T-cell (primary cell): ENCODE data around the gene KLF13. TPM values are rescaled to one million over a fixed set of nuclear protein-coding genes. Genes with fewer than 3 reads are reported as not detected.

Experiments used
- ATAC-seq, 4 experiments: fragments of 200-7000 bp in 3 of 4; fragments of 150-1000 bp in 1 of 4; cut with Tn5 transposase; replicated peaks in 1 of 4; 1 replicate in 3 of 4; 2 replicates in 1 of 4; pipeline ENCODE4 v1.10.0; 2021; ENCODE audit warnings: moderate library complexity in 3 of 4, mild to moderate bottlenecking in 2 of 4, moderate number of reproducible peaks in 1 of 4
- CTCF ChIA-PET, 2 donors: fragments of 300-600 bp; sonication (Branson Sonifier 250); formaldehyde crosslinking; loops; one replicate each; lab custom pipeline; 2022; ENCODE audit warnings: antibody characterized with exemption in 2 of 2; lab: Charles Lee
- POLR2A ChIA-PET, 2 donors: fragments of 300-600 bp; sonication (Branson Sonifier 250); formaldehyde crosslinking; loops; one replicate each; lab custom pipeline; 2022; ENCODE audit warnings: antibody characterized with exemption in 2 of 2; lab: Charles Lee
- DNase-seq, 35 experiments: peaks; one replicate each; pipeline versions ENCODE4 v3.0.0 to v3.0.0-alpha.2; 2013 to 2023
- H3K27ac ChIP-seq: one replicate; pipeline ENCODE4 v1.5.1; 2013; ENCODE audit warnings: low read length
- H3K27me3 ChIP-seq, 2 experiments: replicated peaks in 1 of 2; 1 replicate in 1 of 2; 2 replicates in 1 of 2; pipeline versions ENCODE4 v1.6.1 to v1.7.0; 2013; ENCODE audit warnings: low read length in 1 of 2, mixed read lengths in 1 of 2; ENCODE audit not compliant: control insufficient read depth in 2 of 2, insufficient read depth in 2 of 2; ENCODE audit errors: extremely low read depth in 1 of 2
- H3K36me3 ChIP-seq, 2 donors: 1 replicate in 1 of 2; 2 replicates in 1 of 2; pipeline versions ENCODE4 v1.6.1 to v1.7.0; 2013; ENCODE audit warnings: low read length in 1 of 2; ENCODE audit not compliant: control insufficient read depth in 2 of 2, insufficient read depth in 1 of 2; ENCODE audit errors: extremely low read depth in 1 of 2
- H3K4me1 ChIP-seq, 2 experiments: 1 replicate in 1 of 2; 2 replicates in 1 of 2; pipeline versions ENCODE4 v1.6.1 to v1.7.0; 2013; ENCODE audit warnings: low read length in 2 of 2, mixed read lengths in 1 of 2; ENCODE audit not compliant: insufficient read depth in 2 of 2, control insufficient read depth in 1 of 2; ENCODE audit errors: extremely low read depth in 1 of 2
- H3K4me3 ChIP-seq, 2 donors: 1 replicate in 1 of 2; 2 replicates in 1 of 2; pipeline versions ENCODE4 v1.5.1 to v1.7.0; 2013; ENCODE audit warnings: mild to moderate bottlenecking in 2 of 2, low read length in 1 of 2, moderate library complexity in 1 of 2; ENCODE audit not compliant: control insufficient read depth in 1 of 2; ENCODE audit errors: extremely low read depth in 1 of 2
- H3K9me3 ChIP-seq: 2 replicates; pipeline ENCODE4 v1.7.0; 2013
- H3K27ac Mint-ChIP-seq, 2 donors: one replicate each; pipeline ENCODE4 v1.8.0; 2020 to 2021; ENCODE audit warnings: mild to moderate bottlenecking in 2 of 2, mixed read lengths in 2 of 2
- H3K27me3 Mint-ChIP-seq, 2 donors: one replicate each; pipeline ENCODE4 v1.8.0; 2021 to 2022; ENCODE audit warnings: mixed read lengths in 2 of 2
- H3K36me3 Mint-ChIP-seq: one replicate; pipeline ENCODE4 v1.8.0; 2021; ENCODE audit warnings: mixed read lengths
- H3K4me1 Mint-ChIP-seq, 3 donors: one replicate each; pipeline ENCODE4 v1.8.0; 2020 to 2022; ENCODE audit warnings: mixed read lengths in 3 of 3, mild to moderate bottlenecking in 1 of 3
- H3K4me3 Mint-ChIP-seq, 3 donors: one replicate each; pipeline ENCODE4 v1.8.0; 2020 to 2022; ENCODE audit warnings: mild to moderate bottlenecking in 3 of 3, mixed read lengths in 3 of 3, moderate library complexity in 3 of 3
- H3K9me3 Mint-ChIP-seq, 3 donors: one replicate each; pipeline ENCODE4 v1.8.0; 2020 to 2022; ENCODE audit warnings: mixed read lengths in 3 of 3
- WGBS: methylation state at CpG from one replicate; pipeline ENCODE4 v1.1.5; 2013; ENCODE audit warnings: missing lambda C conversion rate; ENCODE audit not compliant: insufficient coverage; 5-methylcytosine and 5-hydroxymethylcytosine counted together
- total RNA-seq, 35 experiments: library from RNA in 6 of 35; stranded (reverse) in 6 of 35; fragments of 120-200 nt in 1 of 35; gene quantifications; one replicate each; pipeline versions ENCODE4 v1.2.1 to v1.2.4 and lab custom pipeline; 2013 to 2026

Gene KLF13
- total RNA-seq, 5 donors from 2014 or later (not counting 1 experiment from before 2014, with no cell fraction given), result 218 to 327 (median 288) TPM

DNA sequence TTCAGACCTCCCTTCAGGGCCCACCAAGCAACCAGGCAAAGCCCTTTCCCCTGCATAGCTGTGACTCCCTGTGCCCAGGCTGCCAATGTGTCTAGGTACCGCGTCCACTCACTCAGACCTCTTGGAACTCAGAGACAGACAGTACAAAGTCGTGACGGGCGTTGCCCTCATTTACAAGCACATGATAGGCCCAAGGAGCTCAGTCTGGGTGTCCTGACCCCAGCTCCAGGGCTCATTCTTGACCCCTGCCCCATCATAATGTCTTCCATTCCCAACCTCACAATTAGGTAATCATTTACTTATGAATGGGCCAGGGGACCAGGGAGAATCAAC is 56.0 kb downstream of the KLF13 start:
- Histone ChIP-seq H3K4me1 (peaks cover 25 to 55% of the 10 kb centered on the region in 2 experiments), H3K27ac (no peak overlapping the region), H3K27me3 (no peaks in the 10 kb centered on the region), H3K4me3 (no peak overlapping the region), H3K9me3 (no peaks in the 10 kb centered on the region), H3K36me3 (peaks cover 11 to 47% of the 10 kb centered on the region in 2 donors)
- Mint-ChIP-seq H3K27ac (peak overlapping the region; percentile 86 to 88), H3K4me3 (no peak overlapping the region), H3K4me1 (peaks cover 63 to 66% (median 64%) of the 10 kb centered on the region in 3 donors), H3K36me3 (peaks cover 36% of the 10 kb centered on the region), H3K27me3 (no peaks in the 10 kb centered on the region), H3K9me3 (peaks cover 0 to 5% (median 0%) of the 10 kb centered on the region in 3 donors)
- no peak for ATAC-seq
- no peak for DNase-seq
- CTCF ChIA-PET, result interaction anchor here in 1 of 2 donors (1.5 kb wide), 1 partner anchor 17 kb away, joined by 3 read pairs; no protein-coding TSS in a partner anchor
- POLR2A ChIA-PET, result no interaction called here
- WGBS, result 90% methylated on average over 5 of the region's 5 CpGs

DNA sequence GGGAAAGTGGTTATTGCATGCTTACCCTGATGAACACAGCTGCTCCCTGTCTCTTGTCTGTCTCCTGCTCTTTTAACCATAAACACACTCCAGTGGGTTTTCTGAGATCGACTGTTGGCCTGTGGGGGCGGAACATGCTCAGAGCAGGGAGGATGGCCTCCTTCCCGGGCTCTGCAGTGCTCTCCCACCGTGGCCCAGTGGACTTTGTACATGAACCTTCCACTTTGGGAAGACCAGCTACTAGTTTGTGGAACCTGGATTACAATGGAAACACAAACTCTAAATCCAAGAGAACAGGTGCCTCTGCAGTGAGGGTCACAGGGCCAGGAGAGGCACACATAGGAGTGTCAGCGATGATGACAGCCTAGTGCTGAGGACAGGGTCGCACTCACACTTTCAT is 56.5 kb downstream of the KLF13 start:
- no peak overlapping the region for H3K4me3 Mint-ChIP-seq
- DNase-seq, result no peak
- ChIA-PET CTCF (interaction anchor here (0.6 to 1.5 kb wide), 3 partner anchors 18 to 243 kb away, joined by 3 to 4 read pairs (median 3); no protein-coding TSS in a partner anchor), POLR2A (no interaction called here)
- peaks cover 26 to 56% of the 10 kb centered on the region in 2 experiments for H3K4me1 ChIP-seq
- WGBS, result 77% methylated on average over 3 of the region's 6 CpGs
- peaks cover 64 to 66% (median 65%) of the 10 kb centered on the region in 3 donors for H3K4me1 Mint-ChIP-seq
- H3K36me3 Mint-ChIP-seq, result peaks cover 35% of the 10 kb centered on the region
- no peaks in the 10 kb centered on the region for H3K27me3 ChIP-seq
- H3K27ac Mint-ChIP-seq, result peak overlapping the region; percentile 86 to 88
- H3K9me3 ChIP-seq, result no peaks in the 10 kb centered on the region
- peaks cover 0 to 5% (median 0%) of the 10 kb centered on the region in 3 donors for H3K9me3 Mint-ChIP-seq
- no peak for ATAC-seq
- H3K4me3 ChIP-seq, result no peak overlapping the region
- H3K27ac ChIP-seq, result no peak overlapping the region
- peaks cover 11 to 43% of the 10 kb centered on the region in 2 donors for H3K36me3 ChIP-seq
- H3K27me3 Mint-ChIP-seq, result no peaks in the 10 kb centered on the region

DNA sequence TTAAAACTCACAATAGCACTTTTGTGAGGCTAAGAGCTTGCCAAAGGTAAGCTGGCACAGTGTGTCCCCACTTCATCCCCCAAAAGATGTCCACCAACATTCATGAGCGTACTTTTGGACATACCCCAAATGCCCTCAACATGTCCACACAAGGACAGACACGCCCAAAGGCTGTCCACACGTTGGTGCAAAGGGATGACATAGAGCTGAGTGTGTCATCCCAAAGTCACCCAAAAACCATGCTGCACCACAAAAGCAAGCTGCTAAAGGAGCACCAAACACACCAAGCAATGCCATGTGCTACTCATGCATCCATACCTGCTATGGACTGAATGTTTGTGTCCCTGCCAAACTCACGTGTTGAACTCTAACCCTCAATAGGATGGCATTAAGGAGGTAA is 57.9 kb downstream of the KLF13 start:
- Histone ChIP-seq H3K36me3 (peaks cover 11 to 29% of the 10 kb centered on the region in 2 donors), H3K9me3 (no peaks in the 10 kb centered on the region), H3K4me3 (no peak overlapping the region), H3K4me1 (peaks cover 24 to 49% of the 10 kb centered on the region in 2 experiments), H3K27ac (no peak overlapping the region), H3K27me3 (no peaks in the 10 kb centered on the region)
- ChIA-PET POLR2A (no interaction called here), CTCF (no interaction called here)
- H3K27ac Mint-ChIP-seq, result peak overlapping the region; percentile 62 to 79
- H3K9me3 Mint-ChIP-seq, result peaks cover 0 to 5% (median 0%) of the 10 kb centered on the region in 3 donors
- DNase-seq (no peak), ATAC-seq (no peak)
- peaks cover 22% of the 10 kb centered on the region for H3K36me3 Mint-ChIP-seq
- WGBS, result 96% methylated on average over 3 of the region's 4 CpGs
- H3K4me1 Mint-ChIP-seq, result peaks cover 63 to 69% (median 66%) of the 10 kb centered on the region in 3 donors
- H3K27me3 Mint-ChIP-seq, result no peaks in the 10 kb centered on the region
- no peak overlapping the region for H3K4me3 Mint-ChIP-seq

DNA sequence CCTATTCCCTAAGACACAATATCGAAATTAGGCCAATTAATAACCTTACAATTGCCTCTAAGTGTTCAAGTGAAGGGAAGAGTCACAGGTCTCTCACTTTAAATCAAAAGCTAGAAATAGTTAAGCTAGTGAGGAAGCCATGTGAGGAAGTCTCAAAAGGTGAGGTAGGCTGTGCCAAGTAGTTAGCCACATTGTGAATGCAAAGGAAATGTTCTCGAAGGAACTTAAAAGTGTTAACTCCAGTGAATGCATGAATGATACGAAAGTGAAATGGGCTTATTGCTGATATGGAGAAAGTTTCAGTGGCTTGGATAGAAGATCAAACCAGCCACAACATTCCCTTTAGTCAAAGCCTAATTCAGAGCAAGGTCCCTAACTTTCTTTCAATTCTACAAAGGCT is 59.1 kb downstream of the KLF13 start:
- peaks cover 11% of the 10 kb centered on the region for H3K36me3 Mint-ChIP-seq
- peak overlapping the region in 2 of 3 donors; percentile 21 to 77 for H3K4me3 Mint-ChIP-seq
- Histone ChIP-seq H3K4me3 (no peak overlapping the region), H3K36me3 (peaks cover 7 to 18% of the 10 kb centered on the region in 2 donors), H3K27ac (peak overlapping the region; percentile 35), H3K4me1 (peaks cover 24 to 57% of the 10 kb centered on the region in 2 experiments), H3K9me3 (no peaks in the 10 kb centered on the region), H3K27me3 (no peaks in the 10 kb centered on the region)
- CTCF ChIA-PET, result interaction anchor here in 1 of 2 donors (1.1 to 1.3 kb wide), 4 partner anchors 20 to 103 kb away, joined by 3 to 6 read pairs (median 4); no protein-coding TSS in a partner anchor
- H3K27me3 Mint-ChIP-seq, result no peaks in the 10 kb centered on the region
- peaks cover 0 to 5% (median 0%) of the 10 kb centered on the region in 3 donors for H3K9me3 Mint-ChIP-seq
- H3K4me1 Mint-ChIP-seq, result peaks cover 71 to 80% (median 75%) of the 10 kb centered on the region in 3 donors
- WGBS, result 0% methylated on average over 1 of the region's 3 CpGs
- H3K27ac Mint-ChIP-seq, result peak overlapping the region; percentile 92 to 98
- ATAC-seq (peak in 2 of 4 experiments; percentile 25 to 30), DNase-seq (peak in 1 of 35 experiments; percentile 40)
- POLR2A ChIA-PET, result interaction anchor here in 1 of 2 donors (0.9 kb wide), 1 partner anchor 49 kb away, joined by 3 read pairs; no protein-coding TSS in a partner anchor

DNA sequence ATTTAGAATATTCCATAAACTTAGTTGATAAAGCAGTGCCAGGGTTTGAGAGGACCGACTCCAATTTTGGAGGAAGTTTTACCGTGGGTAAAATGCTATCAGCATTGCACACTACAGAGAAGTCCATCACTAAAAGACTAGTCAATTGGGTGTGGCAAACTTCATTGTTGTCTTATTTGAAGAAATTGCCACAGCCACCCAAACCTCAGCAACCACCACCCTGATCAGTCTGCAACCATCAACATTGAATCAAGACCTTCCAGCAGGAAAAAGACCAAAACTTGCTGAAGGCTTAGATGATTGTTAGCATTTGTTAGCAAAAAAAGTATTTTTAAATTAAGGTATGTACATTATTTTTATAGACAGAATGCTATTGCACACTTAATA is 60.5 kb downstream of the KLF13 start:
- POLR2A ChIA-PET, result no interaction called here

DNA sequence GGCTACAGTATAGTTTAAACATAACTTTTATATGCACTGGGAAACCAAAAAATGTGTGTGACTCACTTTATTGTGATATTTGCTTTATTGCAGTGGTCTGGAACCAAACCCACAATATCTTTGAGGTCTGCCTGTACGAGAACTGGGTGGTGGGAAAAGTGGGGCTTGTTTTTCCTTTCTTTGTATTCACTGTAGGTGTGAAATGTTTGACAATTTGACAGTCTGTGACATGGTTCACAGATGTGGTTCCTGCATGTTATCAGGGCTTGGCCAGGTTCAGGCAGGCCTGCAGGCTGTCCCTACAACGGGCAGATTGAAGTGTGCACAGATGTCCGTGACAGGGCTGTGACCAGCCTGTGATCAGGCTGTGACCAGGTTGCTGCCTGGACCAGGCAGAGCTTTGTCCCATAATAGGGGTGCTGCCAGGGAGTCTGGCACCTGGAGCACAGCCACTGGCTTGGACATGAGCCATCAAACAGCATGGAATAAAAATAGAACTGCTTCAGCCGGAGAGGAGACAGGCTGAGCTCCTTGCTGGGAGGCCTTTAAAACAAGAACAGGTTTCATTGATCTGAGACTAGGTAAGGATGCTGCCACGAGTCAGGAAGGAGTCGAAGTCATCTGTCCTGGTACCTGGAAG is 61.0 kb downstream of the KLF13 start:
- ChIA-PET CTCF (interaction anchor here (1.0 kb wide), 3 partner anchors 20 to 100 kb away, joined by 3 to 12 read pairs (median 3); no protein-coding TSS in a partner anchor), POLR2A (interaction anchor here (0.7 to 0.9 kb wide), 2 partner anchors 15 to 23 kb away, joined by 4 to 5 read pairs; no protein-coding TSS in a partner anchor)
- peaks cover 68 to 73% (median 72%) of the 10 kb centered on the region in 3 donors for H3K4me1 Mint-ChIP-seq
- 27% methylated on average over 6 of the region's 6 CpGs for WGBS
- peak in 8 of 35 experiments; percentile 22 to 68 (median 34) for DNase-seq
- peak overlapping the region; percentile 35 for H3K27ac ChIP-seq
- H3K4me1 ChIP-seq, result peaks cover 24 to 64% of the 10 kb centered on the region in 2 experiments
- H3K4me3 Mint-ChIP-seq, result peak overlapping the region; percentile 58 to 81 (median 77)
- no peaks in the 10 kb centered on the region for H3K36me3 ChIP-seq
- no peaks in the 10 kb centered on the region for H3K27me3 Mint-ChIP-seq
- H3K9me3 Mint-ChIP-seq, result peaks cover 0 to 5% (median 0%) of the 10 kb centered on the region in 3 donors
- peaks cover 2% of the 10 kb centered on the region for H3K36me3 Mint-ChIP-seq
- ATAC-seq, result peak; percentile 26 to 51 (median 31)
- no peaks in the 10 kb centered on the region for H3K9me3 ChIP-seq
- peak overlapping the region in 1 of 2 donors; percentile 0 for H3K4me3 ChIP-seq
- no peaks in the 10 kb centered on the region for H3K27me3 ChIP-seq
- H3K27ac Mint-ChIP-seq, result peak overlapping the region; percentile 87 to 98

More for the DNA sequence above, 60.5 kb downstream of the KLF13 start:
- peak overlapping the region; percentile 35 for H3K27ac ChIP-seq
- CTCF ChIA-PET, result no interaction called here
- no peaks in the 10 kb centered on the region for H3K27me3 ChIP-seq
- no peaks in the 10 kb centered on the region for H3K9me3 ChIP-seq
- H3K4me3 ChIP-seq, result no peak overlapping the region
- H3K4me1 ChIP-seq, result peaks cover 24 to 64% of the 10 kb centered on the region in 2 experiments
- H3K36me3 ChIP-seq, result peaks cover 0 to 5% of the 10 kb centered on the region in 2 donors
- Mint-ChIP-seq H3K4me3 (peak overlapping the region; percentile 35 to 77 (median 36)), H3K4me1 (peaks cover 69 to 75% (median 74%) of the 10 kb centered on the region in 3 donors), H3K9me3 (peaks cover 0 to 5% (median 0%) of the 10 kb centered on the region in 3 donors), H3K27me3 (no peaks in the 10 kb centered on the region), H3K27ac (peak overlapping the region; percentile 92 to 98), H3K36me3 (peaks cover 2% of the 10 kb centered on the region)
- peak in 1 of 35 experiments; percentile 58 for DNase-seq
- ATAC-seq, result peak; percentile 25 to 60 (median 46)
- no CpG with 5 or more reads among the region's 2 CpGs for WGBS
